ENCODE measurements around the gene DEPP1. TPM values are rescaled to one million over a fixed set of nuclear protein-coding genes. Genes with fewer than 3 reads are reported as not detected.

The DEPP1 gene
- total RNA-seq, 1 experiment from 2014 or later: 1.6 TPM

GRCh38 chr10:44937196-44938005 lies 41.2 kb downstream of the DEPP1 start:
- POLR2A ChIA-PET: no interaction called here
- H3K27me3 Mint-ChIP-seq (ENCODE audit: low read depth): peaks cover 4% of the 10 kb centered on the region; the same call in 1 of the 2 replicates
- CTCF ChIA-PET: interaction anchor here (0.8 kb wide), 1 partner anchor 36 kb away, joined by 3 read pairs; no protein-coding TSS in a partner anchor

DNA sequence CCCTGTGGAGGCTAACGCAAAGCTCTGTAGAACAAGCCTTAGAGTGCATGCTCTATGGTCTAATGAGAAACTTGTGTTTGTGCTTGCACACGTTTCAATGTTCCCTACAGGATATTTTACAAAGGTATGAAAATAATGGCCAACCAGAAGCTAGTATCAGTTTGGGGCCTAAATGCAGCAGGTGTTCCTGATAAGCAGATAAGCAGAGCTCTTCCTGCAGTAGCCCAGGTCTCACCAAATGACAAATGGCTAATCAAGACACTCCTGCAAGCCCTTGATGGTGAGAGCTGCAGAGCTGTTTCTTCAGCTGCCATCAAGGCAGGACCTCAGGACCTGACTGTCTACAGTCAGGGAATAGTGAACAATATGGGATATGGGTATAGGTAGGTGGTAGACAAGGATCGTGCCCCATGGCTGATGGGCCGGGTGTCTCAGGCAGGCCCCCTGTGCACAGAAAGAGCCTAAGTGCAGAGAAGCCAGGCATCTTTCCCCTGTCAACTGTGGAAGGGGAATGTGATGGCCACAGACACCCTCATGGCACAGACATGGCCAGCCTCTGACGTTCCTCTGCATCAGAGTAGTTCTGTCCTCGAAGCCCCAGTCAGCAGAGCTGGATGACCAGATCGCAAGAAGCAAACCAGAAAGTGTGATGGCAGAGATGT lies 42.2 kb downstream of the DEPP1 start:
- Mint-ChIP-seq H3K27ac (no peak overlapping the region), H3K4me1 (peaks cover 4% of the 10 kb centered on the region), H3K36me3 (no peaks in the 10 kb centered on the region), H3K9me3 (peaks cover 7% of the 10 kb centered on the region; the same call in 1 of the 2 replicates), H3K27me3 (ENCODE audit: low read depth) (peaks cover 4% of the 10 kb centered on the region; the same call in 1 of the 2 replicates), H3K4me3 (no peak overlapping the region)
- no peak for ATAC-seq
- CTCF ChIA-PET: interaction anchor here (5.2 kb wide), 1 partner anchor 25 kb away, joined by 74 read pairs; the partner anchor contains the start of gene RASSF4
- TF ChIP-seq, protein P1, sequence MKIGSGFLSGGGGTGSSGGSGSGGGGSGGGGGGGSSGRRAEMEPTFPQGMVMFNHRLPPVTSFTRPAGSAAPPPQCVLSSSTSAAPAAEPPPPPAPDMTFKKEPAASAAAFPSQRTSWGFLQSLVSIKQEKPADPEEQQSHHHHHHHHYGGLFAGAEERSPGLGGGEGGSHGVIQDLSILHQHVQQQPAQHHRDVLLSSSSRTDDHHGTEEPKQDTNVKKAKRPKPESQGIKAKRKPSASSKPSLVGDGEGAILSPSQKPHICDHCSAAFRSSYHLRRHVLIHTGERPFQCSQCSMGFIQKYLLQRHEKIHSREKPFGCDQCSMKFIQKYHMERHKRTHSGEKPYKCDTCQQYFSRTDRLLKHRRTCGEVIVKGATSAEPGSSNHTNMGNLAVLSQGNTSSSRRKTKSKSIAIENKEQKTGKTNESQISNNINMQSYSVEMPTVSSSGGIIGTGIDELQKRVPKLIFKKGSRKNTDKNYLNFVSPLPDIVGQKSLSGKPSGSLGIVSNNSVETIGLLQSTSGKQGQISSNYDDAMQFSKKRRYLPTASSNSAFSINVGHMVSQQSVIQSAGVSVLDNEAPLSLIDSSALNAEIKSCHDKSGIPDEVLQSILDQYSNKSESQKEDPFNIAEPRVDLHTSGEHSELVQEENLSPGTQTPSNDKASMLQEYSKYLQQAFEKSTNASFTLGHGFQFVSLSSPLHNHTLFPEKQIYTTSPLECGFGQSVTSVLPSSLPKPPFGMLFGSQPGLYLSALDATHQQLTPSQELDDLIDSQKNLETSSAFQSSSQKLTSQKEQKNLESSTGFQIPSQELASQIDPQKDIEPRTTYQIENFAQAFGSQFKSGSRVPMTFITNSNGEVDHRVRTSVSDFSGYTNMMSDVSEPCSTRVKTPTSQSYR (CRISPR knock-in tag; IDR thresholded peaks at IDR 0.05): no peak
- no peak for TF ChIP-seq SP1 (CRISPR knock-in tag; conservative IDR thresholded peaks at IDR 0.05)
- TF ChIP-seq TCF7 (CRISPR knock-in tag; IDR thresholded peaks at IDR 0.05; ENCODE audit: low read depth): no peak
- no peak for DNase-seq (ENCODE audit: low spot score)
- POLR2A ChIA-PET: no interaction called here

More at GRCh38 chr10:44937196-44938005, 41.2 kb downstream of the DEPP1 start:
- TF ChIP-seq, protein P2, sequence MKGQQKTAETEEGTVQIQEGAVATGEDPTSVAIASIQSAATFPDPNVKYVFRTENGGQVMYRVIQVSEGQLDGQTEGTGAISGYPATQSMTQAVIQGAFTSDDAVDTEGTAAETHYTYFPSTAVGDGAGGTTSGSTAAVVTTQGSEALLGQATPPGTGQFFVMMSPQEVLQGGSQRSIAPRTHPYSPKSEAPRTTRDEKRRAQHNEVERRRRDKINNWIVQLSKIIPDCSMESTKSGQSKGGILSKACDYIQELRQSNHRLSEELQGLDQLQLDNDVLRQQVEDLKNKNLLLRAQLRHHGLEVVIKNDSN (CRISPR knock-in tag; IDR thresholded peaks at IDR 0.05): no peak
- TF ChIP-seq ATF1 (CRISPR knock-in tag; IDR thresholded peaks at IDR 0.05) (no peak), SMAD3 (CRISPR knock-in tag; IDR thresholded peaks at IDR 0.05; ENCODE audit: borderline replicate concordance) (no peak), TP53 (CRISPR knock-in tag; IDR thresholded peaks at IDR 0.05) (no peak)
- TF ChIP-seq, protein P3, sequence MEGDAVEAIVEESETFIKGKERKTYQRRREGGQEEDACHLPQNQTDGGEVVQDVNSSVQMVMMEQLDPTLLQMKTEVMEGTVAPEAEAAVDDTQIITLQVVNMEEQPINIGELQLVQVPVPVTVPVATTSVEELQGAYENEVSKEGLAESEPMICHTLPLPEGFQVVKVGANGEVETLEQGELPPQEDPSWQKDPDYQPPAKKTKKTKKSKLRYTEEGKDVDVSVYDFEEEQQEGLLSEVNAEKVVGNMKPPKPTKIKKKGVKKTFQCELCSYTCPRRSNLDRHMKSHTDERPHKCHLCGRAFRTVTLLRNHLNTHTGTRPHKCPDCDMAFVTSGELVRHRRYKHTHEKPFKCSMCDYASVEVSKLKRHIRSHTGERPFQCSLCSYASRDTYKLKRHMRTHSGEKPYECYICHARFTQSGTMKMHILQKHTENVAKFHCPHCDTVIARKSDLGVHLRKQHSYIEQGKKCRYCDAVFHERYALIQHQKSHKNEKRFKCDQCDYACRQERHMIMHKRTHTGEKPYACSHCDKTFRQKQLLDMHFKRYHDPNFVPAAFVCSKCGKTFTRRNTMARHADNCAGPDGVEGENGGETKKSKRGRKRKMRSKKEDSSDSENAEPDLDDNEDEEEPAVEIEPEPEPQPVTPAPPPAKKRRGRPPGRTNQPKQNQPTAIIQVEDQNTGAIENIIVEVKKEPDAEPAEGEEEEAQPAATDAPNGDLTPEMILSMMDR (IDR thresholded peaks at IDR 0.05): no peak
- H3K4me1 Mint-ChIP-seq: peaks cover 4% of the 10 kb centered on the region
- H3K9me3 Mint-ChIP-seq: peaks cover 7% of the 10 kb centered on the region; the same call in 1 of the 2 replicates
- no peak overlapping the region for H3K27ac Mint-ChIP-seq
- H3K4me3 Mint-ChIP-seq: no peak overlapping the region
- ATAC-seq (no peak), DNase-seq (ENCODE audit: low spot score) (no peak)
- H3K36me3 Mint-ChIP-seq: no peaks in the 10 kb centered on the region

GRCh38 chr10:44935966-44936295 lies 42.7 kb downstream of the DEPP1 start:
- ATAC-seq (no peak), DNase-seq (ENCODE audit: low spot score) (no peak)
- Mint-ChIP-seq H3K4me1 (peaks cover 4% of the 10 kb centered on the region), H3K9me3 (peaks cover 7% of the 10 kb centered on the region; the same call in 1 of the 2 replicates), H3K36me3 (no peaks in the 10 kb centered on the region), H3K27me3 (ENCODE audit: low read depth) (peaks cover 4% of the 10 kb centered on the region; the same call in 1 of the 2 replicates), H3K4me3 (no peak overlapping the region), H3K27ac (no peak overlapping the region)
- ChIA-PET CTCF (interaction anchor here (1.9 to 5.2 kb wide), 2 partner anchors 25 to 43 kb away, joined by 5 to 74 read pairs; partner anchors contain the start of genes DEPP1 and RASSF4), POLR2A (no interaction called here)
- TF ChIP-seq, protein P4, sequence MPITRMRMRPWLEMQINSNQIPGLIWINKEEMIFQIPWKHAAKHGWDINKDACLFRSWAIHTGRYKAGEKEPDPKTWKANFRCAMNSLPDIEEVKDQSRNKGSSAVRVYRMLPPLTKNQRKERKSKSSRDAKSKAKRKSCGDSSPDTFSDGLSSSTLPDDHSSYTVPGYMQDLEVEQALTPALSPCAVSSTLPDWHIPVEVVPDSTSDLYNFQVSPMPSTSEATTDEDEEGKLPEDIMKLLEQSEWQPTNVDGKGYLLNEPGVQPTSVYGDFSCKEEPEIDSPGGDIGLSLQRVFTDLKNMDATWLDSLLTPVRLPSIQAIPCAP (CRISPR knock-in tag; IDR thresholded peaks at IDR 0.05): no peak
- TF ChIP-seq, protein P5, sequence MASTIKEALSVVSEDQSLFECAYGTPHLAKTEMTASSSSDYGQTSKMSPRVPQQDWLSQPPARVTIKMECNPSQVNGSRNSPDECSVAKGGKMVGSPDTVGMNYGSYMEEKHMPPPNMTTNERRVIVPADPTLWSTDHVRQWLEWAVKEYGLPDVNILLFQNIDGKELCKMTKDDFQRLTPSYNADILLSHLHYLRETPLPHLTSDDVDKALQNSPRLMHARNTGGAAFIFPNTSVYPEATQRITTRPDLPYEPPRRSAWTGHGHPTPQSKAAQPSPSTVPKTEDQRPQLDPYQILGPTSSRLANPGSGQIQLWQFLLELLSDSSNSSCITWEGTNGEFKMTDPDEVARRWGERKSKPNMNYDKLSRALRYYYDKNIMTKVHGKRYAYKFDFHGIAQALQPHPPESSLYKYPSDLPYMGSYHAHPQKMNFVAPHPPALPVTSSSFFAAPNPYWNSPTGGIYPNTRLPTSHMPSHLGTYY (CRISPR knock-in tag; IDR thresholded peaks at IDR 0.05): no peak
- no peak for TF ChIP-seq PRRX2 (CRISPR knock-in tag; IDR thresholded peaks at IDR 0.05)
- TF ChIP-seq SMAD3 (CRISPR knock-in tag; IDR thresholded peaks at IDR 0.05; ENCODE audit: borderline replicate concordance): no peak
- no peak for TF ChIP-seq OVOL2 (CRISPR knock-in tag; IDR thresholded peaks at IDR 0.05; ENCODE audit: borderline replicate concordance)
- TF ChIP-seq ZNF121 (CRISPR knock-in tag; IDR thresholded peaks at IDR 0.05): no peak
- TF ChIP-seq ZNF232 (CRISPR knock-in tag; IDR thresholded peaks at IDR 0.05): no peak
